Mucosa of rectum (tissue), 2 donors: Measurements from ENCODE around the gene GJA9.

ENCODE experiments used
- H3K27ac ChIP-seq, 2 donors: one replicate each; pipeline ENCODE4 v1.7.0; 2013; ENCODE audit warnings: inconsistent platforms in 2 of 2, low read depth in 2 of 2, low read length in 2 of 2
- H3K27me3 ChIP-seq, 2 donors: one replicate each; pipeline ENCODE4 v1.7.0; 2013; ENCODE audit warnings: low read length in 2 of 2; ENCODE audit not compliant: control insufficient read depth in 2 of 2, insufficient read depth in 2 of 2
- H3K36me3 ChIP-seq, 2 donors: one replicate each; pipeline ENCODE4 v1.7.0; 2013; ENCODE audit warnings: low read length in 2 of 2; ENCODE audit not compliant: control insufficient read depth in 2 of 2, insufficient read depth in 2 of 2
- H3K4me1 ChIP-seq, 2 donors: one replicate each; pipeline ENCODE4 v1.7.0; 2013; ENCODE audit warnings: low read length in 2 of 2, mild to moderate bottlenecking in 1 of 2; ENCODE audit not compliant: control insufficient read depth in 2 of 2, insufficient read depth in 2 of 2
- H3K4me3 ChIP-seq, 2 donors: one replicate each; pipeline ENCODE4 v1.7.0; 2013; ENCODE audit warnings: low read length in 2 of 2
- H3K9ac ChIP-seq, 2 donors: one replicate each; pipeline ENCODE4 v1.7.0; 2013; ENCODE audit warnings: low read length in 2 of 2, low read depth in 1 of 2, mild to moderate bottlenecking in 1 of 2
- H3K9me3 ChIP-seq, 2 donors: one replicate each; pipeline ENCODE4 v1.7.0; 2013; ENCODE audit warnings: low read length in 2 of 2; ENCODE audit not compliant: control insufficient read depth in 2 of 2
- donor health status: healthy.
- donor health status: Normal muscosa, but diverticular disease.

Gene GJA9

DNA sequence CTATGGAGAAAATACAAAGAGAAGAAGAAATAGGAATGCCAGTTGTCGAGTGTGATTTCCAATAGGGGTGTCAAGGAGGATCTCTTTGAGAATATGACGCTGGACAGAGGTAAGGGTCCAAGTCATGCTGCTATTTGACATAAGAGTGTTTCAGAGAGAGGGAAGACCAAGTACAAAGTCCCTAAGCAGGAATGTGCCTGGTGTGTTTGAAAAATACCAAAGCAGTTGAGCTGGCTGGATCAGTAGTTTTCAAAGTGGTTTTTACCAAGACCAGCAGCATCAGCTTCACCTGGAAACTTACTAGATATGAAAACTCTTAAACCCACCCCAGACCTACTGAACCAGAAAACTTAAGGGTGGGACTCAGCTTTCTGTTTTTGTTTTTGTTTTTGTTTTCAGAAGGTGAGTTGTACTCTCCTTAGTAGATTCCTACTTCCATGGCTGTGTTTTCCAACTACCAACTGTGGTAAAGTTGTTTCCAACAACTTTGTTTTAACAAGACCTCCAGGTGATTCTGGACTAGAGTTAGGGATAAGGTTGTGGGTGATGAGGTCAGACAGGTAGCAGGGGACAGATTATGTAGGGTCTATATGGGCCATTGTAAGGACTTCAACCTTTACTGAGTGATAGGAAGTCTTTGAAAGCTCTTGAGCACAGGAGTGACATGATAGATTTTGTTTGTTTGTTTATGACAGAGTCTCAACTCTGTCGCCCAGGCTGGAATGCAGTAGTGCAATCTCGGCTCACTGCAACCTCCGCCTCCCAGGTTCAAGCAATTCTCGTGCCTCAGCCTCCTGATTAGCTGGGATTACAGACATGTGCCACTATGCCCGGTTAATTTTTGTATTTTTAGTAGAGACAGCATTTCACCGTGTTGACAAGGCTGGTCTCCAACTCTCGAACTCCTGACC lies 7.3 kb upstream of the GJA9 start:
- Histone ChIP-seq H3K4me1 (no peaks in the 10 kb centered on the region), H3K36me3 (peaks cover 0 to 10% of the 10 kb centered on the region in 2 donors), H3K4me3 (no peak overlapping the region), H3K9me3 (no peaks in the 10 kb centered on the region), H3K27ac (no peak overlapping the region), H3K27me3 (no peaks in the 10 kb centered on the region), H3K9ac (no peak overlapping the region)

DNA sequence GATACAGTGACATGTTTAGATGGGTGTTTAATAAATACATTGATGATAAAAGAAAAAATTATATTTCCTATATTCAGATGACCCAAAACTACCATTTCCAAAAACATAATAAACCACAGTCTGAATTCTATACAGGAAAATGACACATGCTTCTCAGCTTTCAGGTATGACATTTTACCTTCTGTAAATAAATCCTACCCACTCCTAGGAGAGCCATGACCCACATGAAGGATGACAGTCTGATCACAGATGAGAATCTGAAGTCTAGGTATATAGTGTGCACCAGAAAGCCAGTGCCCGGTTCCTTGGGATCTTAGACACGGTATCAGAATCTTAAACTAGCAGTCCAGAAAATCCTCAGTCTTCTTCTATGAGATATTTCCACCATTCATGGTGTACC lies 3.7 kb upstream of the GJA9 start:
- H3K9ac ChIP-seq, result no peak overlapping the region
- peaks cover 0 to 5% of the 10 kb centered on the region in 2 donors for H3K36me3 ChIP-seq
- no peaks in the 10 kb centered on the region for H3K4me1 ChIP-seq
- no peak overlapping the region for H3K27ac ChIP-seq
- H3K9me3 ChIP-seq, result no peaks in the 10 kb centered on the region
- no peak overlapping the region for H3K4me3 ChIP-seq
- no peaks in the 10 kb centered on the region for H3K27me3 ChIP-seq

GRCh38 chr1:38875811-38876210 lies 5.6 kb downstream of the GJA9 start:
- H3K27me3 ChIP-seq, result no peaks in the 10 kb centered on the region
- H3K27ac ChIP-seq, result no peak overlapping the region
- no peak overlapping the region for H3K4me3 ChIP-seq
- H3K4me1 ChIP-seq, result peaks cover 8 to 13% of the 10 kb centered on the region in 2 donors
- H3K9me3 ChIP-seq, result no peaks in the 10 kb centered on the region
- no peak overlapping the region for H3K9ac ChIP-seq
- no peaks in the 10 kb centered on the region for H3K36me3 ChIP-seq

- Histone ChIP-seq H3K36me3 (no peaks in the 10 kb centered on the region), H3K9me3 (no peaks in the 10 kb centered on the region), H3K4me1 (peaks cover 8 to 13% of the 10 kb centered on the region in 2 donors), H3K27me3 (no peaks in the 10 kb centered on the region), H3K27ac (peak within 1 kb of the TSS; percentile 48 to 65), H3K4me3 (peak within 1 kb of the TSS; percentile 85 to 91), H3K9ac (peak within 1 kb of the TSS; percentile 76 to 77)
Measured at GRCh38 chr1:38873027-38873969, 8.1 kb downstream of the GJA9 start, which contains the start of gene MYCBP. Gene MYCBP (minus strand): TSS chr1:38873348. CDS start chr1:38873305, 43 bp downstream.

DNA sequence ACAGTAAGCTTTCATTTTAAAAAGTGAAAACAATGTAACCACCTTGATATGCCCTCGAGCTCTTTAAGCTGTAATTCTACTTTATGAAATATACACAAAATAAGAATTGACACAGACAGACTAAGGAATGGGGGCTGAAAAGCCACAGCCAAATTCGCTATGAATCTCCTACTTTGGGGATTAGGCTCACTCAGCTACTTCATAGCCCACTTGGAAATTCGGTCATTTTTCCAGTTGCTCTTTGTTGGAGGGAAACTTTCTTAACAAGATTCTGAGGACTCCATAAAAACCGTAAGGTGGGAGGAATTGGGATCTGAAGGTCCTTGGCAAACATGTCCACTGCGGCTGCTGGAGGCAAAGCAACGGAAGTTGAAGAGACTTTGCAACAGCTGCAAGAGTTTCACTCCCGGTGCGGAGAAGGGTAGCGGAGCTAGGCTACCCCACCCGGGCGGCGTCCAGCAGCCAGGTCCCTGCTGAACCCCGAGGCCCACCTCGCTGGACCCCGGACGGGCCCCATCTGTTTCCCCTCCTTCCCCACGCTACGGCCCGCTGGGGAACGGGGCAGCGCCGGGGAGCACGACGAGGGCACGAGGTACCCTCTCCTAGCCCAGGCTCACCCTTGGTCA lies 8.9 kb downstream of the GJA9 start:
- Histone ChIP-seq H3K4me1 (peaks cover 8 to 13% of the 10 kb centered on the region in 2 donors), H3K9me3 (no peaks in the 10 kb centered on the region), H3K27me3 (no peaks in the 10 kb centered on the region), H3K27ac (peak overlapping the region; percentile 37 to 65), H3K36me3 (peaks cover 0 to 2% of the 10 kb centered on the region in 2 donors), H3K4me3 (peak overlapping the region; percentile 85 to 91), H3K9ac (peak overlapping the region; percentile 76 to 77)

DNA sequence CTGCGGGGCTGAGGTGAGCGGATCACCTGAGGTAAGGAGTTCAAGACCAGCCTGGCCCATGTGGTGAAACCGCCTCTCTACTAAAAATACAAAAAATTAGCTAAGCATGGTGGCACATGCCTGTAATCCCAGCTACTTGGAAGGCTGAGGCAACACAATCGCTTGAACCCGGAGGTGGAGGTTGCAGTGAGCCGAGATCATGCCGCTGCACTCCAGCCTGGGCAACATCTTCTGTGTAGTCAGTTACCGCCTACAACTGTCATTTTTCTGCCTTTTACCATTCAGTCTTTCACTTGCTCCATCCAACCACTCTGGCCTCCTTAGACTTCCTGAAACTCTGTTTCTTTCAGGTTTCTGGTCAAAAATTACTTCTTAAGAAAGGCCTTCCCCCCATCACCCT lies 10.4 kb downstream of the GJA9 start:
- Histone ChIP-seq H3K4me3 (no peak overlapping the region), H3K36me3 (peaks cover 3 to 4% of the 10 kb centered on the region in 2 donors), H3K9ac (no peak overlapping the region), H3K27ac (no peak overlapping the region), H3K4me1 (peaks cover 8 to 13% of the 10 kb centered on the region in 2 donors), H3K27me3 (no peaks in the 10 kb centered on the region), H3K9me3 (no peaks in the 10 kb centered on the region)

GRCh38 chr1:38867208-38867607 lies 14.2 kb downstream of the GJA9 start:
- Histone ChIP-seq H3K4me1 (peaks cover 2 to 3% of the 10 kb centered on the region in 2 donors), H3K9me3 (no peaks in the 10 kb centered on the region), H3K36me3 (peaks cover 10 to 14% of the 10 kb centered on the region in 2 donors), H3K4me3 (no peak overlapping the region), H3K27ac (no peak overlapping the region), H3K27me3 (no peaks in the 10 kb centered on the region), H3K9ac (no peak overlapping the region)

GRCh38 chr1:38865112-38865715 lies 16.2 kb downstream of the GJA9 start:
- H3K9me3 ChIP-seq, result no peaks in the 10 kb centered on the region
- no peak overlapping the region for H3K9ac ChIP-seq
- no peak overlapping the region for H3K4me3 ChIP-seq
- H3K27me3 ChIP-seq, result no peaks in the 10 kb centered on the region
- H3K36me3 ChIP-seq, result peaks cover 10 to 14% of the 10 kb centered on the region in 2 donors
- no peak overlapping the region for H3K27ac ChIP-seq
- peaks cover 2 to 7% of the 10 kb centered on the region in 2 donors for H3K4me1 ChIP-seq

DNA sequence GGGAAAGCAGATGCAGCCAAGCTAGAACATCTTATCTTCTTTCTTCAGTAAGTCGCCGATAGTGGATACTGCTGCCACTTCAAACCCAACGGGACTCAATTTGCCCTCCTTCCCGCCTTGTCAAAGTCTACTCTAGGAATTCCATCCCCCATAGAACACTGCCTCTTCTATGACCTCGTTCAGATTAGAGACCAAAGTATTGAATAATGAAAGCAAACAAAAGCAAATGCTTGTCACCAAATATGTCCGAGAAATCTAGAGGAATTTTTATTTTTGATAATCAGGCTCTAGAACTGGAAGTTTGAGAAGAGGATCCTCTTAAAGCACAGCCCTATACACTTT lies 21.0 kb downstream of the GJA9 start:
- H3K4me1 ChIP-seq, result peaks cover 15 to 25% of the 10 kb centered on the region in 2 donors
- peak overlapping the region; percentile 89 to 94 for H3K4me3 ChIP-seq
- H3K27ac ChIP-seq, result peak overlapping the region in 1 of 2 donors; percentile 70
- peaks cover 15 to 18% of the 10 kb centered on the region in 2 donors for H3K36me3 ChIP-seq
- H3K27me3 ChIP-seq, result no peaks in the 10 kb centered on the region
- H3K9ac ChIP-seq, result peak overlapping the region; percentile 81 to 95
- H3K9me3 ChIP-seq, result no peaks in the 10 kb centered on the region
